ENCODE measurements around the gene KLHDC4. TPM values are rescaled to one million over a fixed set of nuclear protein-coding genes. Genes with fewer than 3 reads are reported as not detected.

Gene KLHDC4
- polyA plus RNA-seq, 1 of the 3 experiments (the other 2 are of a cell fraction), result 51.2 TPM

- no peak overlapping the region for H3K4me3 ChIP-seq (ENCODE audit: low read depth in 2 of 2, low read length in 1 of 2)
- TF ChIP-seq MXI1 (IDR thresholded peaks at IDR 0.05; ENCODE audit: low read depth, low read length), result no peak
- no peak for TF ChIP-seq FOXJ3 (CRISPR knock-in tag; IDR thresholded peaks at IDR 0.05)
- TF ChIP-seq FOXM1 (IDR thresholded peaks at IDR 0.05; ENCODE audit: low read depth), result no peak
- TF ChIP-seq ZBTB33 (IDR thresholded peaks at IDR 0.05; ENCODE audit: borderline replicate concordance, low read depth), result no peak
- no peak for TF ChIP-seq POLR2AphosphoS5 (IDR thresholded peaks at IDR 0.05; ENCODE audit: low read depth, low read length)
- H3K27ac ChIP-seq (ENCODE audit: low read depth in 2 of 2, low read length in 1 of 2), result no peak overlapping the region
- no peaks in the 10 kb centered on the region for H3K9me2 ChIP-seq
- H3K9me3 ChIP-seq, result no peaks in the 10 kb centered on the region
- no peak overlapping the region for H3K4me2 ChIP-seq
- H3K4me1 ChIP-seq (ENCODE audit: control insufficient read depth in 1 of 2, insufficient read depth in 2 of 2, low read depth in 1 of 2, low read length in 1 of 2), result peaks cover 0 to 5% of the 10 kb centered on the region in 2 experiments; a peak in 1 of 4 replicates
- H3K36me3 ChIP-seq (replicated peaks in 1 of 2; ENCODE audit: control insufficient read depth in 1 of 2, insufficient read depth in 2 of 2, low read length in 1 of 2), result peaks cover 7 to 28% of the 10 kb centered on the region in 2 experiments
- no peak for DNase-seq
- POLR2A ChIA-PET, result no interaction called here
- WGBS (ENCODE audit: low lambda C conversion rate), result 92% methylated on average over 7 of the region's 11 CpGs
- H2AFZ ChIP-seq (ENCODE audit: low read depth), result no peak overlapping the region
- H3K9ac ChIP-seq, result no peak overlapping the region
- H4K20me1 ChIP-seq (ENCODE audit: insufficient read depth), result no peaks in the 10 kb centered on the region
- peaks cover 4% of the 10 kb centered on the region; the same call in 1 of the 2 replicates for H3K79me2 ChIP-seq (ENCODE audit: insufficient read depth)
- no peaks in the 10 kb centered on the region for H3K27me3 ChIP-seq (ENCODE audit: insufficient read depth)
- CTCF ChIA-PET, result interaction anchor here (1.0 kb wide), 1 partner anchor 38 kb away, joined by 3 read pairs; no protein-coding TSS in a partner anchor
- no peaks in the 10 kb centered on the region for H3F3A ChIP-seq (replicated peaks; ENCODE audit: insufficient read depth)
Observed at GRCh38 chr16:87740909-87741424, 24.8 kb downstream of the KLHDC4 start.

GRCh38 chr16:87740441-87740840 lies 25.3 kb downstream of the KLHDC4 start:
- peaks cover 5% of the 10 kb centered on the region; the same call in 1 of the 2 replicates for H3K79me2 ChIP-seq (ENCODE audit: insufficient read depth)
- H3K27ac ChIP-seq (ENCODE audit: low read depth in 2 of 2, low read length in 1 of 2), result no peak overlapping the region
- H3K4me2 ChIP-seq, result no peak overlapping the region
- H3F3A ChIP-seq (replicated peaks; ENCODE audit: insufficient read depth), result no peaks in the 10 kb centered on the region
- no peaks in the 10 kb centered on the region for H4K20me1 ChIP-seq (ENCODE audit: insufficient read depth)
- WGBS (ENCODE audit: low lambda C conversion rate), result 93% methylated on average over 5 of the region's 8 CpGs
- peaks cover 0 to 9% of the 10 kb centered on the region in 2 experiments; a peak in 1 of 4 replicates for H3K4me1 ChIP-seq (ENCODE audit: control insufficient read depth in 1 of 2, insufficient read depth in 2 of 2, low read depth in 1 of 2, low read length in 1 of 2)
- H3K4me3 ChIP-seq (ENCODE audit: low read depth in 2 of 2, low read length in 1 of 2), result no peak overlapping the region
- POLR2A ChIA-PET, result no interaction called here
- no peaks in the 10 kb centered on the region for H3K9me2 ChIP-seq
- TF ChIP-seq USF1 (IDR thresholded peaks at IDR 0.05; ENCODE audit: borderline replicate concordance, low read depth) (no peak), PBX3 (IDR thresholded peaks at IDR 0.05) (no peak), SIN3A (IDR thresholded peaks at IDR 0.05; ENCODE audit: borderline replicate concordance, low read depth, low read length) (no peak), NFIC (IDR thresholded peaks at IDR 0.05; ENCODE audit: borderline replicate concordance) (no peak), GATA2 (CRISPR knock-in tag; IDR thresholded peaks at IDR 0.05) (no peak), JUND (IDR thresholded peaks at IDR 0.05) (no peak), RAD21 (IDR thresholded peaks at IDR 0.05; ENCODE audit: low read length) (no peak)
- CTCF ChIA-PET, result no interaction called here
- H3K9ac ChIP-seq, result no peak overlapping the region
- H3K27me3 ChIP-seq (ENCODE audit: insufficient read depth), result no peaks in the 10 kb centered on the region
- H2AFZ ChIP-seq (ENCODE audit: low read depth), result no peak overlapping the region
- no peak for DNase-seq
- peaks cover 1 to 24% of the 10 kb centered on the region in 2 experiments for H3K36me3 ChIP-seq (replicated peaks in 1 of 2; ENCODE audit: control insufficient read depth in 1 of 2, insufficient read depth in 2 of 2, low read length in 1 of 2)
- H3K9me3 ChIP-seq, result no peaks in the 10 kb centered on the region

Measured in SK-N-SH (cell line).